Measurements from ENCODE around the gene RBAK.
"Not testable (repeated sequence)": the region's sequence is repeated elsewhere in the genome, so short reads cannot be mapped to it uniquely, and the experiment has no call there.

- TF ChIP-seq CTCF, POLR2A, EP300, POLR2AphosphoS5 (IDR thresholded peaks at IDR 0.05): not testable (repeated sequence)
These were observed 28.0 kb upstream of the RBAK start for GRCh38 chr7:5017626-5018025.

Data from suprapubic skin (tissue), 4 donors.